Prostate gland (tissue), 2 donors: ENCODE results near the gene KRT14.

ENCODE experiments used
- POLR2A ChIP-seq: fragments of 450-650 bp; IDR thresholded peaks from one replicate; pipeline ENCODE4 v1.6.1; 2016; ENCODE audit warnings: antibody characterized with exemption, mild to moderate bottlenecking
- POLR2AphosphoS5 ChIP-seq: sonication (generic); formaldehyde crosslinking; IDR thresholded peaks from one replicate; pipeline ENCODE4 v1.6.1; 2017; ENCODE audit warnings: antibody characterized with exemption
- TF ChIP-seq, protein P1 (sequence below), 4 experiments: fragments of 200-600 bp in 2 of 4; fragments of 450-650 bp in 2 of 4; sonication (generic) in 2 of 4; IDR thresholded peaks; 1 replicate in 3 of 4; 2 replicates in 1 of 4; pipeline ENCODE4 v1.5.1; 2016 to 2019; ENCODE audit warnings: antibody characterized with exemption in 4 of 4, mild to moderate bottlenecking in 2 of 4, moderate library complexity in 2 of 4

DNA sequence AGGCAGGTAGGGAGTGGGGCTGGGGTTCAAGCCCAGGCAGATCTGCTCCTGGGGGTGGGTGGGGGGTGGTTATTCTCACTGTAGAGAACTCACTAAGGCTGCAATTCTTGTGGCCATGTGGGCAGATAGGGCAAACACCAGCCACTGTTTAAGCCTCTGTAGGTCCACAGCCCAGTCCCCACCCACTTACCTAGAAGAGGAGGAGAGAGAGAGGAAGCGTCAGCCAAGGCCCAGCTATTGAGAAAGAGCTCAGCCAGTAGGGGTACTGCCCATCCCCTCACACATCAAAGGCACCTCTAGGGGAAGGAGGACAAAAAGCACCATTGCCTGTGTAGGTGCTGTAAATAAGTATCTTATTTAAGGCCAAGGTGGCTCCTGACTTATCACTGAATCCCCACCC lies 13.0 kb upstream of the KRT14 start:
- TF ChIP-seq, protein P1, sequence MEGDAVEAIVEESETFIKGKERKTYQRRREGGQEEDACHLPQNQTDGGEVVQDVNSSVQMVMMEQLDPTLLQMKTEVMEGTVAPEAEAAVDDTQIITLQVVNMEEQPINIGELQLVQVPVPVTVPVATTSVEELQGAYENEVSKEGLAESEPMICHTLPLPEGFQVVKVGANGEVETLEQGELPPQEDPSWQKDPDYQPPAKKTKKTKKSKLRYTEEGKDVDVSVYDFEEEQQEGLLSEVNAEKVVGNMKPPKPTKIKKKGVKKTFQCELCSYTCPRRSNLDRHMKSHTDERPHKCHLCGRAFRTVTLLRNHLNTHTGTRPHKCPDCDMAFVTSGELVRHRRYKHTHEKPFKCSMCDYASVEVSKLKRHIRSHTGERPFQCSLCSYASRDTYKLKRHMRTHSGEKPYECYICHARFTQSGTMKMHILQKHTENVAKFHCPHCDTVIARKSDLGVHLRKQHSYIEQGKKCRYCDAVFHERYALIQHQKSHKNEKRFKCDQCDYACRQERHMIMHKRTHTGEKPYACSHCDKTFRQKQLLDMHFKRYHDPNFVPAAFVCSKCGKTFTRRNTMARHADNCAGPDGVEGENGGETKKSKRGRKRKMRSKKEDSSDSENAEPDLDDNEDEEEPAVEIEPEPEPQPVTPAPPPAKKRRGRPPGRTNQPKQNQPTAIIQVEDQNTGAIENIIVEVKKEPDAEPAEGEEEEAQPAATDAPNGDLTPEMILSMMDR (IDR thresholded peaks at IDR 0.05) = no peak
- TF ChIP-seq POLR2A = no peak
- TF ChIP-seq POLR2AphosphoS5 = no peak
